Erythroblast (primary cell): Measurements from ENCODE around the gene SH3D21.

Experiments
- GATA1 ChIP-seq: IDR thresholded peaks from 2 replicates; pipeline ENCODE4 v1.6.1; 2011; ENCODE audit warnings: low read depth, mild to moderate bottlenecking, control low read depth, low read length, moderate library complexity
- POLR2A ChIP-seq: IDR thresholded peaks from 2 replicates; pipeline ENCODE4 v1.6.1; 2011; ENCODE audit warnings: mild to moderate bottlenecking, low read length

DNA sequence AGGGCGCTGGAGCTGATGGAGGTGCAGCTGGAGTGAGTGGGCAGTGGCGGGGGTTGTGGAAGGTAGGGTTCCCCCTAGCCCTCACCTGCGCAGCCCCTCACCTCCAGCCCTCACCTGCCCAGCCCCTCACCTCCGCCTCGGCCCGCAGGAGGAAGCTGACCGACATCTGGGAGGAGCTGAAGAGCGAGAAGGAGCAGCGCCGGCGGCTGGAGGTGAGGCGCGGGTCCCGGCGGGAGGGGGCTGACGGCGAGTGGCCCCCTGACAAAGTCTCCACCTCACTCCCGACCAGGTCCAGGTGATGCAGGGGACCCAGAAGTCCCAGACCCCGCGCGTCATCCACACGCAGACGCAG is 14.6 kb downstream of the SH3D21 start:
- no peak for TF ChIP-seq POLR2A
- no peak for TF ChIP-seq GATA1
